HepG2 (cell line): Measurements from ENCODE around the gene B4GALT2. TPM values are rescaled to one million over a fixed set of nuclear protein-coding genes. Genes with fewer than 3 reads are reported as not detected.

Experiments used
- DR1 ChIP-seq: sonication (generic); formaldehyde crosslinking; IDR thresholded peaks from 2 replicates; pipeline ENCODE4 v1.8.0; 2021; ENCODE audit warnings: mild to moderate bottlenecking, missing genetic modification reagents, inconsistent platforms
- EED ChIP-seq: sonication (generic); formaldehyde crosslinking; IDR thresholded peaks from 2 replicates; pipeline ENCODE4 v1.5.0; 2020; ENCODE audit warnings: mild to moderate bottlenecking, missing genetic modification reagents
- FIP1L1 ChIP-seq: fragments of 200-400 bp; formaldehyde crosslinking; IDR thresholded peaks from 2 replicates; pipeline ENCODE4 v1.6.1; 2018; ENCODE audit warnings: low read depth, mild to moderate bottlenecking, low read length, moderate library complexity, borderline replicate concordance; ENCODE audit not compliant: insufficient read depth
- MTA1 ChIP-seq: sonication (generic); formaldehyde crosslinking; IDR thresholded peaks from 2 replicates; pipeline ENCODE4 v1.4.0; 2020; ENCODE audit warnings: missing genetic modification reagents, mild to moderate bottlenecking, borderline replicate concordance
- PHB2 ChIP-seq: fragments of 450-650 bp; IDR thresholded peaks from 2 replicates; pipeline ENCODE4 v1.6.1; 2018; ENCODE audit not compliant: partially characterized antibody
- PITX1 ChIP-seq: sonication (generic); formaldehyde crosslinking; IDR thresholded peaks from 2 replicates; pipeline ENCODE4 v1.5.1; 2020; ENCODE audit warnings: mild to moderate bottlenecking, missing genetic modification reagents
- POLR2G ChIP-seq: fragments of 200-400 bp; formaldehyde crosslinking; IDR thresholded peaks from 2 replicates; pipeline ENCODE4 v1.6.1; 2018; ENCODE audit warnings: mild to moderate bottlenecking, low read depth, low read length, moderate library complexity
- RFX5 ChIP-seq: IDR thresholded peaks from 2 replicates; pipeline ENCODE4 v1.6.1; 2011; ENCODE audit warnings: low read depth, low read length, improper control_type of control experiment
- WIZ ChIP-seq: sonication (generic); formaldehyde crosslinking; IDR thresholded peaks from 2 replicates; pipeline ENCODE4 v1.5.1; 2020; ENCODE audit warnings: mild to moderate bottlenecking, missing genetic modification reagents
- ZFY ChIP-seq: sonication (generic); formaldehyde crosslinking; IDR thresholded peaks from 2 replicates; pipeline ENCODE4 v1.4.0; 2020; ENCODE audit warnings: missing genetic modification reagents
- ZFYVE20 ChIP-seq: sonication (generic); formaldehyde crosslinking; IDR thresholded peaks from 2 replicates; pipeline ENCODE4 v1.8.0; 2023; ENCODE audit warnings: low read depth, mild to moderate bottlenecking, moderate library complexity, missing genetic modification reagents, borderline replicate concordance
- ZNF253 ChIP-seq: sonication (generic); formaldehyde crosslinking; IDR thresholded peaks from 2 replicates; pipeline ENCODE4 v1.8.0; 2022; ENCODE audit warnings: mild to moderate bottlenecking, missing genetic modification reagents, borderline replicate concordance
- ZNF430 ChIP-seq: sonication (generic); formaldehyde crosslinking; IDR thresholded peaks from 2 replicates; pipeline ENCODE4 v1.9.0; 2021; ENCODE audit warnings: mild to moderate bottlenecking, missing genetic modification reagents
- ZNF441 ChIP-seq: sonication (generic); formaldehyde crosslinking; IDR thresholded peaks from 2 replicates; pipeline ENCODE4 v1.7.0; 2021; ENCODE audit warnings: missing genetic modification reagents, borderline replicate concordance
- ZNF703 ChIP-seq: sonication (generic); formaldehyde crosslinking; IDR thresholded peaks from 2 replicates; pipeline ENCODE4 v1.5.1; 2020; ENCODE audit warnings: missing genetic modification reagents, mild to moderate bottlenecking, moderate library complexity, borderline replicate concordance
- ZNF83 ChIP-seq: sonication (generic); formaldehyde crosslinking; IDR thresholded peaks from 2 replicates; pipeline ENCODE4 v1.4.0; 2020; ENCODE audit warnings: missing genetic modification reagents, mild to moderate bottlenecking, borderline replicate concordance
- polyA plus RNA-seq, 8 experiments: library from polyadenylated mRNA; depleted of rRNA in 3 of 8; stranded (reverse) in 7 of 8; unstranded in 1 of 8; fragments of >200 nt; fragmentation: Illumina TruSeq in 4 of 8; extraction: Trizol in 4 of 8; gene quantifications; 2 replicates each; pipeline versions ENCODE4 v1.2.1 to v1.2.3, GENCODE V29; 2011 to 2016; ENCODE audit warnings: low read depth in 4 of 8, missing spikeins in 1 of 8, mixed read lengths in 1 of 8; ENCODE audit not compliant: insufficient read depth in 1 of 8
- total RNA-seq, 5 experiments: library from RNA; depleted of rRNA; stranded (reverse); fragments of >200 nt; fragmentation: Illumina TruSeq; extraction: Trizol; gene quantifications; 2 replicates each; pipeline ENCODE4 v1.2.3, GENCODE V29; 2016; ENCODE audit warnings: low read depth in 1 of 5
- TF ChIP-seq, protein P1 (sequence below): fragments of 450-650 bp; IDR thresholded peaks from 2 replicates; pipeline ENCODE4 v1.6.1; 2017
- TF ChIP-seq, protein P2 (sequence below): sonication (generic); formaldehyde crosslinking; IDR thresholded peaks from 2 replicates; pipeline ENCODE4 v1.4.0; 2020; ENCODE audit warnings: mild to moderate bottlenecking, missing genetic modification reagents
- TF ChIP-seq, protein P3 (sequence below): sonication (generic); formaldehyde crosslinking; IDR thresholded peaks from 2 replicates; pipeline ENCODE4 v1.4.0; 2020; ENCODE audit warnings: missing genetic modification reagents, mild to moderate bottlenecking, borderline replicate concordance
- TF ChIP-seq, protein P4 (sequence below): sonication (generic); formaldehyde crosslinking; conservative IDR thresholded peaks from 2 replicates; pipeline ENCODE4 v1.4.0; 2020; ENCODE audit warnings: missing genetic modification reagents

Gene B4GALT2
- total and polyA plus RNA-seq, 2 of the 13 experiments (the other 11 are each of a cell fraction or from before 2014, with no cell fraction given) = 41.9 to 78.0 TPM

DNA sequence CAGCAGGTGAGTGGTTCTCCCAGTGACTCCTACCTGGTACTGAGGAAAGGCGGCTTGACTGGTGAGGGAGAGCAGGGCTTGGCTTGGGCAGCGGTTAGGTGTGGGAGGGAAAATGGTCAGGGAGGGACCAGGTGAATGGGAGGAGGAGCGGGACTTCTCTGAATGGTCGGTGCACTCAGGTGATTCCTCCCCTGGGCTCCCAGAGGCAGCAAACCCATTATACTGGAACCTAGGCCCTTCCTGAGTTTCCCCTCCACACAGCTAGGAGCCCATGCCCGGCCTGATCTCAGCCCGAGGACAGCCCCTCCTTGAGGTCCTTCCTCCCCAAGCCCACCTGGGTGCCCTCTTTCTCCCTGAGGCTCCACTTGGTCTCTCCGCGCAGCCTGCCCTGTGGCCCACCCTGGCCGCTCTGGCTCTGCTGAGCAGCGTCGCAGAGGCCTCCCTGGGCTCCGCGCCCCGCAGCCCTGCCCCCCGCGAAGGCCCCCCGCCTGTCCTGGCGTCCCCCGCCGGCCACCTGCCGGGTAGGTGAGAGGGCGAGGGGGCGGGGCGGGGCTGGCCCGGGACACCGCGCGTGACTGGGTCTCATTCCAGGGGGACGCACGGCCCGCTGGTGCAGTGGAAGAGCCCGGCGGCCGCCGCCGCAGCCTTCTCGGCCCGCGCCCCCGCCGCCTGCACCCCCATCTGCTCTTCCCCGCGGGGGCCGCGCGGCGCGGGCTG, 43.1 kb upstream of the B4GALT2 start (continued):
- TF ChIP-seq POLR2G = no peak
- TF ChIP-seq EED (CRISPR knock-in tag) = 0 out of 2 replicates have a peak, but pooled peaks have one; percentile 39
- no peak for TF ChIP-seq ZNF430 (CRISPR knock-in tag)
- TF ChIP-seq FIP1L1 = no peak
- no peak for TF ChIP-seq ZFYVE20 (CRISPR knock-in tag)
- TF ChIP-seq, protein P1, sequence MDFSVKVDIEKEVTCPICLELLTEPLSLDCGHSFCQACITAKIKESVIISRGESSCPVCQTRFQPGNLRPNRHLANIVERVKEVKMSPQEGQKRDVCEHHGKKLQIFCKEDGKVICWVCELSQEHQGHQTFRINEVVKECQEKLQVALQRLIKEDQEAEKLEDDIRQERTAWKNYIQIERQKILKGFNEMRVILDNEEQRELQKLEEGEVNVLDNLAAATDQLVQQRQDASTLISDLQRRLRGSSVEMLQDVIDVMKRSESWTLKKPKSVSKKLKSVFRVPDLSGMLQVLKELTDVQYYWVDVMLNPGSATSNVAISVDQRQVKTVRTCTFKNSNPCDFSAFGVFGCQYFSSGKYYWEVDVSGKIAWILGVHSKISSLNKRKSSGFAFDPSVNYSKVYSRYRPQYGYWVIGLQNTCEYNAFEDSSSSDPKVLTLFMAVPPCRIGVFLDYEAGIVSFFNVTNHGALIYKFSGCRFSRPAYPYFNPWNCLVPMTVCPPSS = no peak
- TF ChIP-seq, protein P2, sequence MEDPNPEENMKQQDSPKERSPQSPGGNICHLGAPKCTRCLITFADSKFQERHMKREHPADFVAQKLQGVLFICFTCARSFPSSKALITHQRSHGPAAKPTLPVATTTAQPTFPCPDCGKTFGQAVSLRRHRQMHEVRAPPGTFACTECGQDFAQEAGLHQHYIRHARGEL = no peak
- no peak for TF ChIP-seq ZNF703 (CRISPR knock-in tag)
- TF ChIP-seq ZNF253 (CRISPR knock-in tag) = no peak
- no peak for TF ChIP-seq RFX5
- TF ChIP-seq MTA1 (CRISPR knock-in tag) = no peak
- no peak for TF ChIP-seq ZNF83 (CRISPR knock-in tag)
- no peak; the same call in 1 of the 2 replicates for TF ChIP-seq DR1
- 0 out of 2 replicates have a peak, but pooled peaks have one; percentile 13 for TF ChIP-seq WIZ (CRISPR knock-in tag)
- no peak for TF ChIP-seq PHB2
- TF ChIP-seq ZNF441 = 0 out of 2 replicates have a peak, but pooled peaks have one; percentile 50
- TF ChIP-seq, protein P3, sequence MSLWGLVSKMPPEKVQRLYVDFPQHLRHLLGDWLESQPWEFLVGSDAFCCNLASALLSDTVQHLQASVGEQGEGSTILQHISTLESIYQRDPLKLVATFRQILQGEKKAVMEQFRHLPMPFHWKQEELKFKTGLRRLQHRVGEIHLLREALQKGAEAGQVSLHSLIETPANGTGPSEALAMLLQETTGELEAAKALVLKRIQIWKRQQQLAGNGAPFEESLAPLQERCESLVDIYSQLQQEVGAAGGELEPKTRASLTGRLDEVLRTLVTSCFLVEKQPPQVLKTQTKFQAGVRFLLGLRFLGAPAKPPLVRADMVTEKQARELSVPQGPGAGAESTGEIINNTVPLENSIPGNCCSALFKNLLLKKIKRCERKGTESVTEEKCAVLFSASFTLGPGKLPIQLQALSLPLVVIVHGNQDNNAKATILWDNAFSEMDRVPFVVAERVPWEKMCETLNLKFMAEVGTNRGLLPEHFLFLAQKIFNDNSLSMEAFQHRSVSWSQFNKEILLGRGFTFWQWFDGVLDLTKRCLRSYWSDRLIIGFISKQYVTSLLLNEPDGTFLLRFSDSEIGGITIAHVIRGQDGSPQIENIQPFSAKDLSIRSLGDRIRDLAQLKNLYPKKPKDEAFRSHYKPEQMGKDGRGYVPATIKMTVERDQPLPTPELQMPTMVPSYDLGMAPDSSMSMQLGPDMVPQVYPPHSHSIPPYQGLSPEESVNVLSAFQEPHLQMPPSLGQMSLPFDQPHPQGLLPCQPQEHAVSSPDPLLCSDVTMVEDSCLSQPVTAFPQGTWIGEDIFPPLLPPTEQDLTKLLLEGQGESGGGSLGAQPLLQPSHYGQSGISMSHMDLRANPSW (CRISPR knock-in tag) = no peak
- no peak for TF ChIP-seq PITX1 (CRISPR knock-in tag)
- no peak for TF ChIP-seq ZFY (CRISPR knock-in tag)
- TF ChIP-seq, protein P4, sequence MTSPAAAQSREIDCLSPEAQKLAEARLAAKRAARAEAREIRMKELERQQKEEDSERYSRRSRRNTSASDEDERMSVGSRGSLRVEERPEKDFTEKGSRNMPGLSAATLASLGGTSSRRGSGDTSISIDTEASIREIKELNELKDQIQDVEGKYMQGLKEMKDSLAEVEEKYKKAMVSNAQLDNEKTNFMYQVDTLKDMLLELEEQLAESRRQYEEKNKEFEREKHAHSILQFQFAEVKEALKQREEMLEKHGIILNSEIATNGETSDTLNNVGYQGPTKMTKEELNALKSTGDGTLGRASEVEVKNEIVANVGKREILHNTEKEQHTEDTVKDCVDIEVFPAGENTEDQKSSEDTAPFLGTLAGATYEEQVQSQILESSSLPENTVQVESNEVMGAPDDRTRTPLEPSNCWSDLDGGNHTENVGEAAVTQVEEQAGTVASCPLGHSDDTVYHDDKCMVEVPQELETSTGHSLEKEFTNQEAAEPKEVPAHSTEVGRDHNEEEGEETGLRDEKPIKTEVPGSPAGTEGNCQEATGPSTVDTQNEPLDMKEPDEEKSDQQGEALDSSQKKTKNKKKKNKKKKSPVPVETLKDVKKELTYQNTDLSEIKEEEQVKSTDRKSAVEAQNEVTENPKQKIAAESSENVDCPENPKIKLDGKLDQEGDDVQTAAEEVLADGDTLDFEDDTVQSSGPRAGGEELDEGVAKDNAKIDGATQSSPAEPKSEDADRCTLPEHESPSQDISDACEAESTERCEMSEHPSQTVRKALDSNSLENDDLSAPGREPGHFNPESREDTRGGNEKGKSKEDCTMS = no peak
